Keratinocyte (primary cell): ENCODE measurements around the gene ETV7. TPM values are rescaled to one million over a fixed set of nuclear protein-coding genes. Genes with fewer than 3 reads are reported as not detected.

ENCODE experiments used
- DNase-seq: peaks from one replicate; pipeline ENCODE4 v3.0.0-alpha.2; 2011; ENCODE audit warnings: low read depth, missing footprints, low spot score
- FAIRE-seq: peaks from 2 replicates; lab custom pipeline; 2011; peaks lifted over from hg19 to GRCh38; lab: Jason Lieb, UNC
- H2AFZ ChIP-seq: 2 replicates; pipeline ENCODE4 v1.6.0; 2012; ENCODE audit warnings: low read length, control low read depth, inconsistent platforms; ENCODE audit not compliant: control insufficient read depth
- H3K27ac ChIP-seq: 2 replicates; pipeline ENCODE4 v1.5.1; 2011; ENCODE audit warnings: low read length; ENCODE audit not compliant: control insufficient read depth, insufficient read depth
- H3K27me3 ChIP-seq: 3 replicates; pipeline ENCODE4 v1.6.0; 2011; ENCODE audit warnings: low read length; ENCODE audit not compliant: control insufficient read depth, insufficient read depth; ENCODE audit errors: extremely low read depth
- H3K36me3 ChIP-seq, 2 experiments: 2 replicates in 1 of 2; 3 replicates in 1 of 2; pipeline ENCODE4 v1.5.1; 2011; ENCODE audit warnings: low read length in 2 of 2, mild to moderate bottlenecking in 1 of 2; ENCODE audit not compliant: control insufficient read depth in 2 of 2, insufficient read depth in 2 of 2; ENCODE audit errors: extremely low read depth in 1 of 2
- H3K4me1 ChIP-seq: 3 replicates; pipeline ENCODE4 v1.5.1; 2011; ENCODE audit warnings: low read length; ENCODE audit not compliant: control insufficient read depth, insufficient read depth; ENCODE audit errors: extremely low read depth
- H3K4me2 ChIP-seq: 3 replicates; pipeline ENCODE4 v1.6.0; 2011; ENCODE audit warnings: low read depth, low read length; ENCODE audit not compliant: control insufficient read depth, insufficient read depth; ENCODE audit errors: extremely low read depth
- H3K4me3 ChIP-seq, 3 experiments: fragments of 200-600 bp in 1 of 3; sonication (generic) in 1 of 3; 2 replicates in 2 of 3; 3 replicates in 1 of 3; pipeline ENCODE4 v1.5.1; 2011 to 2016; ENCODE audit warnings: low read length in 3 of 3, mild to moderate bottlenecking in 3 of 3, control low read depth in 2 of 3, inconsistent platforms in 1 of 3, low read depth in 1 of 3, mixed read lengths in 1 of 3, mixed run types in 1 of 3, moderate library complexity in 1 of 3; ENCODE audit not compliant: control insufficient read depth in 2 of 3, insufficient read depth in 2 of 3; ENCODE audit errors: extremely low read depth in 1 of 3
- H3K79me2 ChIP-seq: 2 replicates; pipeline ENCODE4 v1.6.0; 2012; ENCODE audit warnings: low read length; ENCODE audit not compliant: control insufficient read depth, insufficient read depth
- H3K9ac ChIP-seq: 3 replicates; pipeline ENCODE4 v1.6.0; 2011; ENCODE audit warnings: low read length; ENCODE audit not compliant: control insufficient read depth, insufficient read depth; ENCODE audit errors: extremely low read depth
- H3K9me1 ChIP-seq: 3 replicates; pipeline ENCODE4 v1.6.0; 2011; ENCODE audit warnings: low read length; ENCODE audit not compliant: control insufficient read depth, insufficient read depth; ENCODE audit errors: extremely low read depth
- H3K9me3 ChIP-seq: 2 replicates; pipeline ENCODE4 v1.5.1; 2012; ENCODE audit warnings: low read depth, low read length; ENCODE audit not compliant: control insufficient read depth
- H4K20me1 ChIP-seq: 3 replicates; pipeline ENCODE4 v1.6.0; 2011; ENCODE audit warnings: low read length; ENCODE audit not compliant: control insufficient read depth, insufficient read depth; ENCODE audit errors: extremely low read depth
- EZH2 ChIP-seq: IDR thresholded peaks from one replicate; pipeline ENCODE4 v1.6.1; 2012; ENCODE audit warnings: inconsistent platforms, mild to moderate bottlenecking, low read length, moderate library complexity
- dilution Hi-C: fragments of 300-500 bp; cut with MboI; formaldehyde crosslinking; loops from one replicate; pipeline ENCODE4 v1.7.0; 2020; ENCODE audit warnings: low sequenced_read_pairs; ENCODE audit not compliant: extremely low pct_ligation_motif_present
- polyA plus RNA-seq, 5 experiments: library from polyadenylated mRNA; depleted of rRNA in 3 of 5; stranded (reverse) in 3 of 5; stranded (forward) in 1 of 5; unstranded in 1 of 5; fragments of >200 nt; gene quantifications; 1 replicate in 1 of 5; 2 replicates in 3 of 5; 3 replicates in 1 of 5; pipeline versions ENCODE4 v1.2.1 to v1.2.3, GENCODE V29; 2011 to 2012; ENCODE audit warnings: missing spikeins in 2 of 5, low read depth in 1 of 5, low replicate concordance in 1 of 5
- TF ChIP-seq, protein P1 (sequence below), 3 experiments: IDR thresholded peaks in 1 of 3; conservative IDR thresholded peaks in 1 of 3; optimal IDR thresholded peaks in 1 of 3; 2 replicates in 2 of 3; 3 replicates in 1 of 3; pipeline versions ENCODE3 to v1.5.1; 2011; ENCODE audit warnings: low read length in 3 of 3, mild to moderate bottlenecking in 3 of 3, moderate library complexity in 2 of 3, control low read depth in 1 of 3, inconsistent platforms in 1 of 3; ENCODE audit not compliant: insufficient read depth in 2 of 3; ENCODE audit errors: extremely low read depth in 1 of 3

Gene ETV7
- polyA plus RNA-seq, 1 donor (not counting 4 experiments of a cell fraction or from before 2014, with no cell fraction given) = 0.22 TPM

DNA sequence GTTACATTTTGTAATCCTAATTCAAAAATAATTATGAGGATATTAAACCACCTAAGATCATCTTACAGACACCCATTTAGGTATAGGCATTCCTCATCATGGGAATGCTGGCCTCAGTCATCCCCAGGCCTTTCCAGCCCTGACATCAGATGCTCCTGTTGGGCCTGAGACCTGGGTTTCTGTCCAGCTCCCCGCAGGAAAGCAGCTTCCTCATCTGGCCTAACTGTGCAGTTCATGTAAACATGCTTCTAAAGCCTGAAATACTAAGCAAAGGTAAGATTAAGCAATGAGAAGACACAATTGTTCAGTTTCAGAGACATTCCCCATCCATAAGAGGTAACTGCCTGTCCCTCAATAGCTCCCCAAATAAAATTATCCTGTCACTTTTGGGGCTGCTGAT is 19.0 kb downstream of the ETV7 start:
- Histone ChIP-seq H4K20me1 (peaks cover 2% of the 10 kb centered on the region), H3K9me1 (no peaks in the 10 kb centered on the region), H3K36me3 (no peaks in the 10 kb centered on the region), H2AFZ (no peak overlapping the region), H3K4me1 (peaks cover 3% of the 10 kb centered on the region), H3K9ac (no peak overlapping the region), H3K9me3 (no peaks in the 10 kb centered on the region), H3K4me3 (no peak overlapping the region), H3K4me2 (no peak overlapping the region), H3K79me2 (no peaks in the 10 kb centered on the region), H3K27ac (no peak overlapping the region), H3K27me3 (no peaks in the 10 kb centered on the region)
- dilution Hi-C loops = no loop called here
- DNase-seq (no peak), FAIRE-seq (no peak)
- TF ChIP-seq, protein P1, sequence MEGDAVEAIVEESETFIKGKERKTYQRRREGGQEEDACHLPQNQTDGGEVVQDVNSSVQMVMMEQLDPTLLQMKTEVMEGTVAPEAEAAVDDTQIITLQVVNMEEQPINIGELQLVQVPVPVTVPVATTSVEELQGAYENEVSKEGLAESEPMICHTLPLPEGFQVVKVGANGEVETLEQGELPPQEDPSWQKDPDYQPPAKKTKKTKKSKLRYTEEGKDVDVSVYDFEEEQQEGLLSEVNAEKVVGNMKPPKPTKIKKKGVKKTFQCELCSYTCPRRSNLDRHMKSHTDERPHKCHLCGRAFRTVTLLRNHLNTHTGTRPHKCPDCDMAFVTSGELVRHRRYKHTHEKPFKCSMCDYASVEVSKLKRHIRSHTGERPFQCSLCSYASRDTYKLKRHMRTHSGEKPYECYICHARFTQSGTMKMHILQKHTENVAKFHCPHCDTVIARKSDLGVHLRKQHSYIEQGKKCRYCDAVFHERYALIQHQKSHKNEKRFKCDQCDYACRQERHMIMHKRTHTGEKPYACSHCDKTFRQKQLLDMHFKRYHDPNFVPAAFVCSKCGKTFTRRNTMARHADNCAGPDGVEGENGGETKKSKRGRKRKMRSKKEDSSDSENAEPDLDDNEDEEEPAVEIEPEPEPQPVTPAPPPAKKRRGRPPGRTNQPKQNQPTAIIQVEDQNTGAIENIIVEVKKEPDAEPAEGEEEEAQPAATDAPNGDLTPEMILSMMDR (optimal IDR thresholded peaks at IDR 0.05 in 1 of 3, IDR thresholded peaks at IDR 0.05 in 1 of 3, conservative IDR thresholded peaks at IDR 0.05 in 1 of 3; ENCODE audit: extremely low read depth in 1 of 3, insufficient read depth in 2 of 3, low read length in 3 of 3) = no peak
- no peak for TF ChIP-seq EZH2

DNA sequence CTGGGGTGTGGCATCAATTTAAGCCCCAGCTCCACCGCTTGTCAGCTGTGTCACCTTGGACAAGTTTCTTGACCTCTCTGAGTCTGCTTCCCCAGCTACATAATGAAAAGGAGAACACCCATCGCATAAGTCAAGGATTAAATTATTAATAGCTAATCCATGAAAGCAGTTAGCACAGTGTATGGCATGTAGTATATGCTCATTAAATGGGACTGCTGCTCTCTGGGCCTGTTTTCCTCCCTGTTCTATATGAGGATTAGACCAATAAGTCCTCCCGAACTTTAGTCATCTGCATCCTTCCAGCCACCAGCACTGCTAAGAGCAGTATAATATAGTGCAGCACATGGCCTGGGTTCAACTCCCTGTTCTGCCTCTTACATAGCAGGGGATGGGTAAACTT is 19.7 kb downstream of the ETV7 start:
- Histone ChIP-seq H3K9me1 (no peaks in the 10 kb centered on the region), H3K9ac (no peak overlapping the region)
- TF ChIP-seq, protein P1 (optimal IDR thresholded peaks at IDR 0.05 in 1 of 3, IDR thresholded peaks at IDR 0.05 in 1 of 3, conservative IDR thresholded peaks at IDR 0.05 in 1 of 3; ENCODE audit: extremely low read depth in 1 of 3, insufficient read depth in 2 of 3, low read length in 3 of 3) = no peak
- TF ChIP-seq EZH2 = no peak

More for the DNA sequence above, 19.7 kb downstream of the ETV7 start:
- H4K20me1 ChIP-seq = peaks cover 2% of the 10 kb centered on the region
- DNase-seq (no peak), FAIRE-seq (no peak)
- H3K4me2 ChIP-seq = no peak overlapping the region
- H3K27me3 ChIP-seq = no peaks in the 10 kb centered on the region
- no peak overlapping the region for H3K27ac ChIP-seq
- H3K4me3 ChIP-seq = no peak overlapping the region
- dilution Hi-C loops = no loop called here
- no peaks in the 10 kb centered on the region for H3K79me2 ChIP-seq
- H3K36me3 ChIP-seq = no peaks in the 10 kb centered on the region
- H2AFZ ChIP-seq = no peak overlapping the region
- peaks cover 3% of the 10 kb centered on the region for H3K4me1 ChIP-seq
- H3K9me3 ChIP-seq = no peaks in the 10 kb centered on the region
